Mucosa of descending colon (tissue), 3 donors: Measurements from ENCODE around the gene EPX. TPM values are rescaled to one million over a fixed set of nuclear protein-coding genes. Genes with fewer than 3 reads are reported as not detected.

Experiments
- ATAC-seq: fragments of 200-7000 bp; cut with Tn5 transposase; one replicate; pipeline ENCODE4 v1.9.1; 2020; ENCODE audit warnings: mild to moderate bottlenecking, moderate library complexity
- DNase-seq, 3 donors: peaks; one replicate each; pipeline ENCODE4 v3.0.0-alpha.2; 2020
- H3K36me3 ChIP-seq: fragments of 200-600 bp; one replicate; pipeline ENCODE4 v1.8.0; 2021; ENCODE audit warnings: low read depth, mild to moderate bottlenecking
- H3K4me1 ChIP-seq: fragments of 200-600 bp; one replicate; pipeline ENCODE4 v1.8.0; 2021; ENCODE audit warnings: low read depth, mild to moderate bottlenecking
- H3K4me3 ChIP-seq: fragments of 200-600 bp; one replicate; pipeline ENCODE4 v1.8.0; 2021; ENCODE audit warnings: mild to moderate bottlenecking
- H3K9me3 ChIP-seq: fragments of 200-600 bp; one replicate; pipeline ENCODE4 v1.8.0; 2021; ENCODE audit warnings: mild to moderate bottlenecking
- intact Hi-C, 2 donors: fragments of 100-400 bp; cut with DNase I in 1 of 2; cut with micrococcal nuclease in 1 of 2; formaldehyde crosslinking; loops; one replicate each; pipeline versions ENCODE4 v1.11.0 to v1.11.1; 2022; cut with DNase I, micrococcal nuclease
- total RNA-seq, 3 donors: library from RNA; stranded (reverse); fragmentation: NEBNext Ultra II Directional in 2 of 3; extraction: Animal tissue kit (Norgen Biotek cat#: 25700) in 2 of 3; gene quantifications; one replicate each; pipeline versions ENCODE4 v1.2.1 to v1.2.4, GENCODE V29; 2021 to 2023
- TF ChIP-seq, protein P1 (sequence below): fragments of 200-600 bp; IDR thresholded peaks from one replicate; pipeline ENCODE4 v1.8.0; 2022; ENCODE audit warnings: antibody characterized with exemption, mild to moderate bottlenecking
- donor health status: DM: no; HTN: no; CAD: no; lungs with moderate emphysema.
- donor health status: DM: no; HTN: no; CAD: no.
- donor health status: DM: no; HTN: yes; CAD: no.

The EPX gene
- total RNA-seq, 3 donors from 2014 or later: not detected

DNA sequence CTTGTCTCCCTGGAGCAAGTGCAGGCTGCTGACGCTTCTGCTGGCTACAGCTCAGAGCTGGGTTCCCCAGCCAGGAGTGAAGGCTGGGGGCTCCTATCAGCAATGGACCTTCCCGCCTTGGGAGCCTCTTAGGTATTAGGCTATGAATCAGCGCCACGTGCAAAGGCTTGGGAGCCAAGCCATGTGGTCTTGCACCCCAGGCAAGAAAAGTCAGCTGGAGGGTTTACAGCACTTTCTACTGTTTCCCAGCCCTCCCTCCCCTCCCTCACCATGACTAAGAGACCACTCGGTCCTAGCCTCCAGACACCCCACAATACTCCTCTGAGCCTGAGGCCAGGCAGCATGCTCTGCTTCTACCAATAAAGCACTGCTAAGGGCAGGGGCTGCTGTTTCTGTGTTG lies 12.3 kb downstream of the EPX start:
- intact Hi-C loops: no loop called here

DNA sequence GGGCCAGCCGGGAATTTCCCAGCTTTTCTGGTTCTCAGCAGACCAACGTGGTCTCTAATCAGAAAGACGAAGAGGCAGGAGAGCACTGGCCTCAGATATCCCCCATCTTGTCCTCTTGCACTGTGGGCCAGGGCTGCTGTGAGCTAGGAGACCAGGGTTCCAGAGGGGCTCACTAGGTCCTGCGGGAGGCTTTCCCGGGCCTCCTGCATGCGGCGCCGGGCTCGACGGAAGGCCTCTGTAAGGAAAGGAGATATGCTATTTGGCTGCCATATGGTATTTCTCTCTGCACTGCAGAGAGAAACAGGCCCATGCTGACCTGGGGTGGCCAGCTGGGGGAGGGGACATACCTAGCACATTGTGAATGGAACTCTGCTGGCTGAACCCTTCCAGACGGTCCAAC lies 13.4 kb downstream of the EPX start:
- DNase-seq (no peak), ATAC-seq (no peak)
- intact Hi-C loops: no loop called here
- TF ChIP-seq, protein P1, sequence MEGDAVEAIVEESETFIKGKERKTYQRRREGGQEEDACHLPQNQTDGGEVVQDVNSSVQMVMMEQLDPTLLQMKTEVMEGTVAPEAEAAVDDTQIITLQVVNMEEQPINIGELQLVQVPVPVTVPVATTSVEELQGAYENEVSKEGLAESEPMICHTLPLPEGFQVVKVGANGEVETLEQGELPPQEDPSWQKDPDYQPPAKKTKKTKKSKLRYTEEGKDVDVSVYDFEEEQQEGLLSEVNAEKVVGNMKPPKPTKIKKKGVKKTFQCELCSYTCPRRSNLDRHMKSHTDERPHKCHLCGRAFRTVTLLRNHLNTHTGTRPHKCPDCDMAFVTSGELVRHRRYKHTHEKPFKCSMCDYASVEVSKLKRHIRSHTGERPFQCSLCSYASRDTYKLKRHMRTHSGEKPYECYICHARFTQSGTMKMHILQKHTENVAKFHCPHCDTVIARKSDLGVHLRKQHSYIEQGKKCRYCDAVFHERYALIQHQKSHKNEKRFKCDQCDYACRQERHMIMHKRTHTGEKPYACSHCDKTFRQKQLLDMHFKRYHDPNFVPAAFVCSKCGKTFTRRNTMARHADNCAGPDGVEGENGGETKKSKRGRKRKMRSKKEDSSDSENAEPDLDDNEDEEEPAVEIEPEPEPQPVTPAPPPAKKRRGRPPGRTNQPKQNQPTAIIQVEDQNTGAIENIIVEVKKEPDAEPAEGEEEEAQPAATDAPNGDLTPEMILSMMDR: no peak
- Histone ChIP-seq H3K9me3 (no peaks in the 10 kb centered on the region), H3K4me1 (no peaks in the 10 kb centered on the region), H3K36me3 (no peaks in the 10 kb centered on the region), H3K4me3 (no peak overlapping the region)

More for the DNA sequence above, 12.3 kb downstream of the EPX start:
- Histone ChIP-seq H3K4me1 (no peaks in the 10 kb centered on the region), H3K36me3 (no peaks in the 10 kb centered on the region), H3K4me3 (no peak overlapping the region), H3K9me3 (no peaks in the 10 kb centered on the region)
- DNase-seq (no peak), ATAC-seq (no peak)
- TF ChIP-seq, protein P1: no peak

DNA sequence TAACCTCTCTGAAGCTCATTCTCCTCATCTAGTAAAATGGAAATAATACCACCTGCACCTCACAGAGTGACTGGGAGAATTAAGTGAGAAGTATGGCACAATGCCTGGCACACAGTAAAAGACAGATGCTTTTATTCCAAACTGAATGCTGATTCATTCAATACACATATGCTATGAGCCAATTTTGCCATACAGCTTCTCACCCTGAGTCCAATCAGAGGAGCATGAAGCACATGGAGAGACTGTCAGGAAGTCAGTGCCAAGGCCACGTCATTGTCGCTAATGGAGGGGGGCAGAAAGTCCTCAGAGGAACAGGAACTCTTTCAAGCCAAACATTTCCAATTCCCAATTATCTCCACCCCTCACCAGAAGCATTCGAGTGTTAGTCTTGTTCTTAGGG lies 14.9 kb downstream of the EPX start:
- Histone ChIP-seq H3K4me1 (no peaks in the 10 kb centered on the region), H3K36me3 (no peaks in the 10 kb centered on the region), H3K4me3 (no peak overlapping the region), H3K9me3 (no peaks in the 10 kb centered on the region)
- intact Hi-C loops: no loop called here
- TF ChIP-seq, protein P1: no peak
- no peak for DNase-seq
- no peak for ATAC-seq

DNA sequence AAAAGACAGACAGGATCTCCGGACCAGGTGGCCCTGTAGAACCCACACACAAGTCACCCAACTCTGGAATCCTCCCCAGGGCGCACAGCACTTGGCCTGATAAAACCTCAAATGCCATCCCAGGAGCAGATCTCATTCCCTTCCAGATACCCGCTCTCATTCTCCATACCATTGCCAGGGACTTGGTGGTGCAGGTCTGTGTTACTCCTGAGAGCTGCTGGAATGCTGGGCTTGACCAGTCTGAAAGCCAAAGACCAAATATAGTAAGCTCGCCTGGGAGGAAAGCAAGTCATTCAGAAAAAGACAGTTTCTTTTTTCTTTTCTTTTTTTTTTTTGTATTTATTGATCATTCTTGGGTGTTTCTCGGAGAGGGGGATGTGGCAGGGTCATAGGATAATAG lies 15.8 kb downstream of the EPX start:
- Histone ChIP-seq H3K4me1 (no peaks in the 10 kb centered on the region), H3K9me3 (no peaks in the 10 kb centered on the region), H3K36me3 (no peaks in the 10 kb centered on the region), H3K4me3 (no peak overlapping the region)
- intact Hi-C loops: no loop called here
- TF ChIP-seq, protein P1: no peak
- DNase-seq (no peak), ATAC-seq (no peak)

DNA sequence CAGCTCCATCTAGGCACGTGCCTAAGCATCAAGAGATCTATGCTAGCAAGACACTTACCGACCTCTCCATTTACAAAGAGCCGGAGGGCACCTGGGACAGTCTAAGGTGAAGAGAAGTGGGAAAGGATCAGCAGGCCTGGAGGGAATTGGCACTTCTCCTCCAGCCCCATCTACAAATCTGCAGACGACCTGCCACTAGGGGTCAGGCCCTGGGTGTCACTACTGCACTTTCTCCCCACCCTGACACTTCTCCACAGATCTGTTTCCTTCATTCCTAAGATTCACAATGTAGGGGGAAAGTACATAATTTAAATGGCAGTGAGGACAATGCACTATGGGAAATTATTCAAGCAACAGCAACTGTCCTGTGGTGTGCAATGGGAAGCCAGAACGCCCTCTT lies 18.4 kb downstream of the EPX start:
- Histone ChIP-seq H3K4me3 (no peak overlapping the region), H3K9me3 (no peaks in the 10 kb centered on the region), H3K4me1 (no peaks in the 10 kb centered on the region), H3K36me3 (no peaks in the 10 kb centered on the region)
- TF ChIP-seq, protein P1: no peak
- no peak for DNase-seq
- intact Hi-C loops: no loop called here
- no peak for ATAC-seq

DNA sequence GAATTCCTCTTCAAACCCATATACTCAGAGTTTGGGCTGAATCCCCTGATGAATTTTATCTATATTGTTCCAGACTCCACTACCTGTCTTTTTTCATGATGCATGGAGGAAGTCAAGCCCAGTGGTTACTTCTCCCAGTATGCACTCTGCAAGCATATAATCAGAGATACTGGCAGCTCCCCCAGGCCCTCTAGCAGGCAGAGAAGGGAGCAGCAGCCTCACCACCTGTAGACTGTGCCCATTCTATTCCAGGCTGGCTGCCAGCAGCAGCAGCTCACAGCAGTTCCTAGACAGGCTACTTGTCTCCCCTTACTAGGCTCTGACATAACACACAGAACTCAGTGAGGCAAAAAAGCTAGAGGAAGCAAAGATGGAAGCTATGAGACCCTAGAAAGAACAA lies 23.2 kb downstream of the EPX start:
- Histone ChIP-seq H3K4me1 (peaks cover 5% of the 10 kb centered on the region), H3K4me3 (no peak overlapping the region), H3K9me3 (no peaks in the 10 kb centered on the region), H3K36me3 (no peaks in the 10 kb centered on the region)
- ATAC-seq (no peak), DNase-seq (no peak)
- intact Hi-C loops: no loop called here
- TF ChIP-seq, protein P1: no peak
